ENCODE data around the gene ZBTB46.

ZBTB46 gene

DNA sequence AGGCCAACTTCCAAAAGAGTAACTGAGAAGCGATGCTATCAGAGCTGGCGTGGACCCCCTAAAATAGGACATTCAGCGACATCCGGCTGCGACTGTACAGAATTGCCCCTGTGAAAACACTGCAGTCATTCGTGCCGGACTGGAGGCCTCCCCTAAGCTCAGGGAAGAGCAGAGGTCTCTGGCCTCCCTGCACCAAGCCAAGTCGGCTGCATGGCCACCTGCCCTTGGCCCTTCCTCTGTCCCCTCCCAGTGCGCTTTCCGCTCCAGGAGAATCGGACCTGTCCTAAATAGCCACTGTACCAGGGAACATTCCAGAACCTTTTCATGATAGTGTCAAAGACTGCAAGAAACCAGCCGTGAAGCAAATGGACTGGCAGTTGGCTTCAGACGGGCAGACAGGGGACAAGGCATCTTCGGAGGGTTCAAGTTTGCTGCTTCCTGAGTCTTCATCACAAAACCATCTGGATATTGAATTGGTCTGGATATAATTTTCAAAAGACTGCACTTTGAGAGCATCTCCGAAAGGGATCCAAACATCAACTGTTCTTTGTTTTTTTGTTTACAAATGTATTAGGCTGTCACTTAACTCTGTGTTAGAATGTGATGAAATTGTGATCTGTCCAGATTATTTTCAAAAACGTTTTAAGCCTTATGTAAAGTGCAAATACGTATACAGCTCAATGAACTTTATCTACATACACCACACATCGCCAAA is 75.0 kb downstream of the ZBTB46 start:
- no peaks in the 10 kb centered on the region for H3K79me2 ChIP-seq (ENCODE audit: insufficient read depth, low read length)
- H3F3A ChIP-seq (ENCODE audit: low read depth): no peaks in the 10 kb centered on the region
- TF ChIP-seq, protein P1, sequence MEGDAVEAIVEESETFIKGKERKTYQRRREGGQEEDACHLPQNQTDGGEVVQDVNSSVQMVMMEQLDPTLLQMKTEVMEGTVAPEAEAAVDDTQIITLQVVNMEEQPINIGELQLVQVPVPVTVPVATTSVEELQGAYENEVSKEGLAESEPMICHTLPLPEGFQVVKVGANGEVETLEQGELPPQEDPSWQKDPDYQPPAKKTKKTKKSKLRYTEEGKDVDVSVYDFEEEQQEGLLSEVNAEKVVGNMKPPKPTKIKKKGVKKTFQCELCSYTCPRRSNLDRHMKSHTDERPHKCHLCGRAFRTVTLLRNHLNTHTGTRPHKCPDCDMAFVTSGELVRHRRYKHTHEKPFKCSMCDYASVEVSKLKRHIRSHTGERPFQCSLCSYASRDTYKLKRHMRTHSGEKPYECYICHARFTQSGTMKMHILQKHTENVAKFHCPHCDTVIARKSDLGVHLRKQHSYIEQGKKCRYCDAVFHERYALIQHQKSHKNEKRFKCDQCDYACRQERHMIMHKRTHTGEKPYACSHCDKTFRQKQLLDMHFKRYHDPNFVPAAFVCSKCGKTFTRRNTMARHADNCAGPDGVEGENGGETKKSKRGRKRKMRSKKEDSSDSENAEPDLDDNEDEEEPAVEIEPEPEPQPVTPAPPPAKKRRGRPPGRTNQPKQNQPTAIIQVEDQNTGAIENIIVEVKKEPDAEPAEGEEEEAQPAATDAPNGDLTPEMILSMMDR (conservative IDR thresholded peaks at IDR 0.05; ENCODE audit: low read length): no peak
- TF ChIP-seq EZH2phosphoT487 (IDR thresholded peaks at IDR 0.05; ENCODE audit: borderline replicate concordance): no peak
- H4K20me1 ChIP-seq (ENCODE audit: insufficient read depth, low read length, poor library complexity, severe bottlenecking): no peaks in the 10 kb centered on the region
- no peak overlapping the region for H2AFZ ChIP-seq (ENCODE audit: low read length)
- H3K9me2 ChIP-seq (replicated peaks; ENCODE audit: low read depth, low read length): no peaks in the 10 kb centered on the region
- H3K4me2 ChIP-seq (ENCODE audit: low read depth, low read length, poor library complexity, severe bottlenecking): peak overlapping the region; percentile 32
- H3K36me3 ChIP-seq (ENCODE audit: insufficient read depth, low read length): no peaks in the 10 kb centered on the region
- no peaks in the 10 kb centered on the region for H3K9me3 ChIP-seq (ENCODE audit: insufficient read depth, low read depth, low read length)
- no peak overlapping the region for H3K4me3 ChIP-seq (ENCODE audit: low read length, poor library complexity, severe bottlenecking)
- H3K27me3 ChIP-seq (ENCODE audit: insufficient read depth, low read length, poor library complexity, severe bottlenecking): no peaks in the 10 kb centered on the region
- no peak overlapping the region for H3K9ac ChIP-seq (ENCODE audit: low read depth, low read length, poor library complexity, severe bottlenecking)
- H3K4me1 ChIP-seq (ENCODE audit: insufficient read depth, low read length, poor library complexity, severe bottlenecking): peaks cover 21% of the 10 kb centered on the region

DNA sequence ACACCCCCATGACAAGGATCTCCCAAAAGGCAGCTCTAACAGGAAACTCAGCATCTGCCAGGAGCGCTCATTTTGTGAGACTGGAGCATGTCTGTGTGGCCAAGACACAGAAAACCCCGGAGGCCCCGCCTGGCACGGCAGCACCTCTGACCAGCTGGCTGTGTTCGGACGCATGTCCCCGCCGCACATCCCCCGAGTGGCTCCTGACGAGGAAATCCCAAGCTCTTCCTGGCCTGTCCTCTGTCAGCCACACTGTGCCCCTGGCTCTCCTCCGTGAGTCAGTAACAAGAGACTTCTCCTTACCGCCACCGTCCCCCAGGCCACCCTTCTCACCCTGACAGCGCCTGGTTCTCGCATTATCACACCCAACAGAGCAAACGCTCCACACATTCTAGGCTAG is 77.1 kb downstream of the ZBTB46 start:
- Histone ChIP-seq H3K36me3 (ENCODE audit: insufficient read depth, low read length) (no peaks in the 10 kb centered on the region), H3K4me1 (ENCODE audit: insufficient read depth, low read length, poor library complexity, severe bottlenecking) (peaks cover 36% of the 10 kb centered on the region), H3K9me3 (ENCODE audit: insufficient read depth, low read depth, low read length) (no peaks in the 10 kb centered on the region), H3K4me3 (ENCODE audit: low read length, poor library complexity, severe bottlenecking) (no peak overlapping the region), H3F3A (ENCODE audit: low read depth) (no peaks in the 10 kb centered on the region), H3K4me2 (ENCODE audit: low read depth, low read length, poor library complexity, severe bottlenecking) (no peak overlapping the region), H3K27me3 (ENCODE audit: insufficient read depth, low read length, poor library complexity, severe bottlenecking) (no peaks in the 10 kb centered on the region), H4K20me1 (ENCODE audit: insufficient read depth, low read length, poor library complexity, severe bottlenecking) (no peaks in the 10 kb centered on the region), H3K9ac (ENCODE audit: low read depth, low read length, poor library complexity, severe bottlenecking) (no peak overlapping the region), H2AFZ (ENCODE audit: low read length) (no peak overlapping the region), H3K9me2 (replicated peaks; ENCODE audit: low read depth, low read length) (no peaks in the 10 kb centered on the region), H3K79me2 (ENCODE audit: insufficient read depth, low read length) (no peaks in the 10 kb centered on the region)
- TF ChIP-seq, protein P1 (conservative IDR thresholded peaks at IDR 0.05; ENCODE audit: low read length): no peak
- no peak for TF ChIP-seq EZH2phosphoT487 (IDR thresholded peaks at IDR 0.05; ENCODE audit: borderline replicate concordance)

DNA sequence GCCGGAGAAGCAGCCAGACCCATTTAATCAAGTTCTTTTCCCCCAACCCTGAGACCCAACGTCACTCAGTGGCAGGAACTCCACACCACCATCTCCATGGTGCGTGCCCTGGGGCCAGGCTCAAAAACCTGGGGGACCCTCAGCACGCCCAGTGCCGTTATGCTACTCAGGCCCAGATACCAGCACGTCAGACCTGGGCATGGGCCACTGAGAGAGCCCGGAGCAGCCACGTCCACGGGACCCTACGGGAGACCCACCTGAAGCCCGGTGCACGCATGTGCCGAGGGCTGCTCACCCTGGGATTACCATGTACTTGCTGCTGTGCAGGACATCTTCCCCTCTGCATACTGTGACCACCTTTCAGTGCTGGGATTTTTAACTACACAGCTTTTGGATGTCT is 77.7 kb downstream of the ZBTB46 start:
- no peaks in the 10 kb centered on the region for H3K9me2 ChIP-seq (replicated peaks; ENCODE audit: low read depth, low read length)
- no peak for TF ChIP-seq EZH2phosphoT487 (IDR thresholded peaks at IDR 0.05; ENCODE audit: borderline replicate concordance)
- H2AFZ ChIP-seq (ENCODE audit: low read length): no peak overlapping the region
- H3K9ac ChIP-seq (ENCODE audit: low read depth, low read length, poor library complexity, severe bottlenecking): no peak overlapping the region
- no peaks in the 10 kb centered on the region for H3K79me2 ChIP-seq (ENCODE audit: insufficient read depth, low read length)
- no peaks in the 10 kb centered on the region for H3K36me3 ChIP-seq (ENCODE audit: insufficient read depth, low read length)
- no peaks in the 10 kb centered on the region for H4K20me1 ChIP-seq (ENCODE audit: insufficient read depth, low read length, poor library complexity, severe bottlenecking)
- peaks cover 36% of the 10 kb centered on the region for H3K4me1 ChIP-seq (ENCODE audit: insufficient read depth, low read length, poor library complexity, severe bottlenecking)
- H3F3A ChIP-seq (ENCODE audit: low read depth): no peaks in the 10 kb centered on the region
- no peak overlapping the region for H3K4me3 ChIP-seq (ENCODE audit: low read length, poor library complexity, severe bottlenecking)
- H3K9me3 ChIP-seq (ENCODE audit: insufficient read depth, low read depth, low read length): no peaks in the 10 kb centered on the region
- no peaks in the 10 kb centered on the region for H3K27me3 ChIP-seq (ENCODE audit: insufficient read depth, low read length, poor library complexity, severe bottlenecking)
- no peak overlapping the region for H3K4me2 ChIP-seq (ENCODE audit: low read depth, low read length, poor library complexity, severe bottlenecking)
